COLO668 (cell line): ENCODE results near the gene TICAM1.

ENCODE experiments used
- DNase-seq: peaks from one replicate; lab custom pipeline; 2025; ENCODE audit not compliant: unreplicated experiment; lab: John Stamatoyannopoulos, UW

The TICAM1 gene

DNA sequence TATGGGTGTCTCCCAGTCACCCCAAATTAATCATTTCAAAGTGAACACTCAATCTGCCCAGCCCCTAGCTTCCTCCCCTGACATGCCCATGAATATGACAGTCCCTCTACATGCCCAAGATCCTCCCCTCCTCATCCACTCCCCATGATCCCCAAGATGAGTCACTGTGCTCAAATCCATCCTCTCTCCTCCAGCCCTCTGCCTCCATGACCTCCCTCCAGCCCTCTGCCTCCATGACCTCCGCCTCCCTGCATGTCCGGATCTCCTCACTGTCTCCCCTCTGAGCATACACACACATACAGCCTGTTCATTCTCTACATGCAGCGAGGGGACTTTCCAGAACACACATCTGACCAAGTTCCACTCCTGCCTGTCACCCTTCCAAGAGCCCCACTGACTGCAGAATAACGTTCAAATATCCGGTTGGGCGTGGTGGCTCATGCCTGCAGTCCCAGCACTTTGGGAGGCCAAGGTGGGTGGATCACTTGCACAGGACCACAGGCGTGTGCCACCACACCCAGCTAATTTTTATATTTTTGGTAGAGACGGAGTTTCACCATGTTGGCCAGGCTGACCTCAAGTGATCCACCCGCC, 58.4 kb downstream of the TICAM1 start:
- no peak for DNase-seq

GRCh38 chr19:4772566-4772965, 58.9 kb downstream of the TICAM1 start:
- no peak for DNase-seq

GRCh38 chr19:4768934-4769777, 62.4 kb downstream of the TICAM1 start:
- peak; percentile 89 for DNase-seq
